Lower leg skin (tissue), 3 donors: Measurements from ENCODE around the gene OR52K2.

ENCODE experiments used
- CTCF ChIP-seq, 3 donors: fragments of 450-650 bp; IDR thresholded peaks; one replicate each; pipeline ENCODE4 v1.5.1; 2016; ENCODE audit warnings: antibody characterized with exemption in 3 of 3, mild to moderate bottlenecking in 3 of 3, moderate library complexity in 2 of 3
- POLR2A ChIP-seq, 2 donors: fragments of 450-650 bp; IDR thresholded peaks; one replicate each; pipeline ENCODE4 v1.6.1; 2016 to 2017; ENCODE audit warnings: antibody characterized with exemption in 2 of 2, mild to moderate bottlenecking in 1 of 2, moderate library complexity in 1 of 2

- no peak for TF ChIP-seq POLR2A (IDR thresholded peaks at IDR 0.05)
- no peak for TF ChIP-seq CTCF (IDR thresholded peaks at IDR 0.05)
Measured at GRCh38 chr11:4495487-4495886, 46.4 kb downstream of the OR52K2 start.
